GM19372 (cell line): Measurements from ENCODE around the gene TRAK1.

ENCODE experiments used
- ATAC-seq: cut with Tn5 transposase; IDR thresholded peaks from one replicate; pipeline ENCODE4 v1.9.1; 2021; ENCODE audit warnings: mild to moderate bottlenecking, low read depth, moderate library complexity; ENCODE audit not compliant: unreplicated experiment

TRAK1 gene

GRCh38 chr3:42226470-42227425, 135.6 kb downstream of the TRAK1 start:
- no peak for ATAC-seq

DNA sequence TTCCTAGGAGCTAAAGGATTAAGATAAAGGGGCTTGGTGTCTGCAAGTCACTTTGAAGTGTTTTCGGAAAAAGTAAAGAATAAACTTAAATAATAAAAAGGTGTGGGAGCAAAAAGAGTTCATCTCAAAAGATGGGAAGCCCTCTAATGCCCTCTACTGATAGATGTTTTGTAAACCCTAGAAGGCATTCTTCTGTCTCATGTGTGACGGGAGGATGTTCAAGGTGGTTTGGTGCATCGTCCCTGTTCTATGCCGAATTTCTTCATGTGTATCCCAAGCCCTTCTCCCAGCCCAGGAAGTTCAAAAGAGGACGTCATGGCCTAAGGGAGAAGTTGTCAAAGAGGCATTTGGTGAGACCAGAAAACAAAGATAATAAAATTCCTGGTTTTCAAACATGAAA, 137.6 kb downstream of the TRAK1 start:
- ATAC-seq: no peak

GRCh38 chr3:42229266-42229941, 138.2 kb downstream of the TRAK1 start:
- ATAC-seq: no peak

DNA sequence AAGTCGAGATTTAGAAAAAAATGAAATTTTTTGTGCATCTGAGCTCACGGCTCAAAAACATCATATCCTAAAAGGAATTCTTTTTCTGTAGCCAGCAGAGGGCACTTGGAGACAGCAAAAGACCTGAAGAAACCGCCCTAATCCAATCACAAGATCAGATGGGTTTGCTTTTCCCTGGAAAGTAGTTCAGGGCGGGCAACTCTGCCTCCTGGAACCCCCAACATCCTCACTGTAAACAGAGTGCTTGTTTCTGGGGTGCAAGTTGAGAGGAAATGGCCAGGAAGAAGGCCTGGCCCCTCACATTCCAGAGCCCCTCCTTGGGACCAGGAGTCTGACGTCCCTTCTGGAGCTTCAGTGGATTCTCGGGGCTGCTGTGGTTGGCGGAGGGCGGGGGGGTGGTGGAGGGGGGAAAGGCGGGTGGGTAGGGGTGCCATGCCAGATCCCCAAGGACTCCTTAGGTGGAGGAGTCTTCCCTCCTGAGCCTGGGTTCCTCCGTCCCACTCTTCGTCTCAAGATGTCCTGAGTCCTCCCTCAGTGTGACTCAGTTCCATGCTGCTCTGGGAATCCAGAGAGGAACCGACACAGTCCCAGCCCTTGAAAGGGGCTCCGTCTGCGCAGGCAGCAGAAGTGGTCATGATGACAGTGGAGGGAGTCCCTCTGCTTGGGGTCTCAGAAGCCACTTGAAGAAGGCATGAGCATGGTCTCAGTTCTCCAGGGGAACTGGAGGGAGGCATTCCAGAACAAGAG, 139.0 kb downstream of the TRAK1 start:
- no peak for ATAC-seq

DNA sequence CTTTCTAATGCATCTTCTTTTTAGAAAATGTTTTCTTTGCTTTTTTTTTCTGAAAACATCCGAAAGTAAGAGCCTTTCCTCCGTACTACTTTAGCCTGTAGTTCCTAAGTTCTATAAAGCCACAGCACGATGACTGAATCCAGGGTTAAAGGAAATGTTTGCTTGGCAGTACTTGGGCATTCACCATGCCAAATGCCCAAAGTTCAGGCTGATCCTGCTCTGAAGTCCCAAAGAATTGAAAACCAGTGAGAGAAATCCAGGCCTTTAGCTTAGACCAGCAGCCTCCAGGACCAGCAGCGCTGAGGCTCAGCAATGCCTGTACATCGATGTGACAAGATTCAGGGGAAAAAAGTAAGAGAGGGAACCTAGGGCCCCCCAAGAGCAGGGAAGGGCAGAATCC, 139.7 kb downstream of the TRAK1 start:
- no peak for ATAC-seq

DNA sequence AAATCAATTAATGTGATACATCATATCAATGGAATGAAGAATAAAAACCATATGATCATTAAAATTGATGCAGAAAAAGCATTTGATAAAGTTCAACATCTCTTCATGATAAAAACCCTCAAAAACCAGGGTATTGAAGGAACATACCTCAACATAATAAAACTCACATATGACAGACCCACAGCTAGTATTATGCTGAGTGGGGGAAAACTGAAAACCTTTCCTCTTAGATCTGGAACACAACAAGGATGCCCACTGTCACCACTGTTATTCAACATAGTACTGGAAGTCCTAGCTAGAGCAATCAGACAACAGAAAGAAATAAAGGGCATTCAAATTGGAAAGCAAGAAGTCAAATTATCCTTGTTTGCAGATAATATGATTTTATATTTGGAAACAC, 144.4 kb downstream of the TRAK1 start:
- ATAC-seq: no peak

GRCh38 chr3:42236611-42237010, 145.5 kb downstream of the TRAK1 start:
- no peak for ATAC-seq

GRCh38 chr3:42246091-42246490, 154.9 kb downstream of the TRAK1 start:
- no peak for ATAC-seq

- no peak for ATAC-seq
These were observed 156.4 kb downstream of the TRAK1 start for GRCh38 chr3:42247576-42248027.

- no peak for ATAC-seq
These were observed 159.6 kb downstream of the TRAK1 start for GRCh38 chr3:42250761-42251160.

GRCh38 chr3:42254566-42254965, 163.4 kb downstream of the TRAK1 start:
- ATAC-seq: no peak

GRCh38 chr3:42256135-42256819, 165.1 kb downstream of the TRAK1 start:
- ATAC-seq: no peak

DNA sequence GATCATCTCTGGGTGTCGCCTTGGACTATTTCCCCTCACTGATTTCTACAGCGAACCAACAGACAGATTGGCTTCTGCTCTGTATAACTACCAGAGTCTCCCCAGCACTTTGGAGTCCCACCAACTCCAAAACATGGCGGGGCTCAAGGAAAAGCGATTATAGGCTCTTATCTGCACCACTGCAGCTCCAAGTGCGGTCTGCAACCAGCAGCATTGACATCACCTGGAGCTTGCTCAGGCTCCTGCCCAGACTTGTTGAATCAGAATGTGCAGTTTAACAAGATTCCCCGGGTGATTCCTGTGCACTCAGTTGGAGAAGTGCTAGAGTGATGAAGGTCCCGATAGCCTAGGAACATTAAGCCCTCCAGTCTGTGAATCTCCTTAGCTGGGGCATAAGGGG, 165.8 kb downstream of the TRAK1 start:
- no peak for ATAC-seq

GRCh38 chr3:42262525-42262924, 171.4 kb downstream of the TRAK1 start:
- no peak for ATAC-seq

DNA sequence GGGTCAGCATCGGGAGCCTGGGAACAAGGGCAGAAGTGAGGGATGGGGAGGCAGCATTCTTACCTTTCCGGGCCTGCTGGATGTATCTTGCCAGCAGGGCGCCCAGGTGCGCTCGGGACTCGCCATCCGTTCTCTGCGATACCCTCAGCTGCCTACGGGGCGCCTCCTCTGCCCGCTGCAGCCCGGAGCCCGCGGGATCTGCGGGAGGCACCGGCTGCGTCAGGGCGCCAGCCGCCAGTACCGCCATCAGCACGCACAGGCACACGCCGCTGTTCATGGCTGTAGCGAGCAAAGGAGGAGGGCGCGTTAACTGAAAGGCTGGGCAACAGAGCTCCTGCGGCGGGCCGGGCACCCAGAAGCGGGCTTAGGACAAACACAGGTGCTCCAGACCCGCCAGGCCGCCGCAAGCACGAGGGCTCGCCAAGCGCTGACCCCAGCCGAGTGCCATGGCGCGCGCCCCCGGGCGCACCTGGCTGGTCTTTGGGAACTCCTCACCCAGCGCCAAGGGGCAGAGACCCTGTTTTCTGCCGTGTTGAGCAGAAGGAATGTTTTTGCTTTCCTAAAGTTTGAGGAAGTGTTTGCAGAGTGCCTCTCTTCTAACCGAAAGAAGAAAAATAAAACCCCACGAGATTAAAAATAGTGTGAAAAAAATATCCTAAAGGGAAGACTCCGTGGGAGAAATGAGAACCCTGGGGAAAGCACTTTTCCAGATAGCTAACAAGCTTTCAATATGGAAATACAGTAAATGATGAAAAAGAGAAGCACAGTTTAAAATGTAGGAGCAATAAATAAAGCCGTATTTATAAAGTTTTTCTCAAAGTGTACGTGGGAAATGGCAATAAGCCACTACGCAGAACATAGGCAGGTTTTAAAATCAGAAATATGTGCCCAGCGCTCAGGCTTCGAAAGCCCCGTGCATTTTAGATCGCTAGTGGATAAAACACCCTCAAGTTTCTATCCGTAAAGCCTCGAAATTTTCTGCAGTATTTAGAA, 172.5 kb downstream of the TRAK1 start:
- ATAC-seq: no peak

GRCh38 chr3:42264399-42265058, 173.4 kb downstream of the TRAK1 start:
- ATAC-seq: no peak

GRCh38 chr3:42265059-42265991, 174.2 kb downstream of the TRAK1 start:
- no peak for ATAC-seq

- no peak for ATAC-seq
These were observed 174.9 kb downstream of the TRAK1 start, which contains the start of gene CCK for GRCh38 chr3:42266085-42266484. Gene CCK, minus strand, starts transcription at chr3:42266185. Its CDS starts 2,555 bp downstream, at chr3:42263630.
